HepG2 (cell line): ENCODE measurements around the gene CYB5R2. TPM values are rescaled to one million over a fixed set of nuclear protein-coding genes. Genes with fewer than 3 reads are reported as not detected.

Source experiments
- ATAC-seq: fragments of 200-7000 bp; cut with Tn5 transposase; 3 replicates; pipeline ENCODE4 v1.9.1; 2020; ENCODE audit warnings: mild to moderate bottlenecking, moderate library complexity
- BruUV-seq: library from RNA; stranded (reverse); fragments of 400-500 nt; replicated peaks from 2 replicates; lab custom pipeline; 2021; lab: Mats Ljungman, UMichigan
- CTCF ChIA-PET: fragments of 300-600 bp; formaldehyde crosslinking; extraction: SDS; loops from one replicate; lab custom pipeline; 2021; ENCODE audit warnings: low total read pairs, inconsistent platforms, low intra/inter-chr PET ratio; lab: Yijun Ruan, JAX
- POLR2A ChIA-PET: fragments of 350-600 bp; sonication (Branson Sonifier 250); formaldehyde crosslinking; loops from one replicate; lab custom pipeline; 2020; ENCODE audit warnings: antibody characterized with exemption, inconsistent platforms; lab: Yijun Ruan, JAX
- DNase-seq: peaks from one replicate; pipeline ENCODE4 v3.0.0-alpha.2; 2015; ENCODE audit warnings: low spot score
- FAIRE-seq: peaks from 3 replicates; lab custom pipeline; 2011; peaks lifted over from hg19 to GRCh38; lab: Jason Lieb, UNC
- H2AFZ ChIP-seq: one replicate; pipeline ENCODE4 v1.6.1; 2011; ENCODE audit warnings: low read length, inconsistent platforms
- H3K27ac ChIP-seq: fragments of 300-600 bp; 3 replicates; pipeline ENCODE4 v1.8.0; 2011; ENCODE audit warnings: mixed run types, mild to moderate bottlenecking, mixed read lengths, low read length, inconsistent platforms; ENCODE audit not compliant: insufficient read depth; ENCODE audit errors: extremely low read length
- H3K27me3 ChIP-seq, 2 experiments: fragments of 200-600 bp in 1 of 2; 2 replicates in 1 of 2; 3 replicates in 1 of 2; pipeline versions ENCODE4 v1.6.0 to v1.8.0; 2011; ENCODE audit warnings: low read length in 2 of 2, mild to moderate bottlenecking in 2 of 2, moderate library complexity in 2 of 2, inconsistent platforms in 1 of 2; ENCODE audit not compliant: insufficient read depth in 2 of 2, control insufficient read depth in 1 of 2
- H3K36me3 ChIP-seq, 2 experiments: fragments of 200-600 bp in 1 of 2; replicated peaks in 1 of 2; 2 replicates in 1 of 2; 3 replicates in 1 of 2; pipeline versions ENCODE4 v1.5.1 to v1.8.0; 2011; ENCODE audit warnings: low read length in 2 of 2, inconsistent platforms in 1 of 2; ENCODE audit not compliant: insufficient read depth in 2 of 2, control insufficient read depth in 1 of 2
- H3K4me1 ChIP-seq: 2 replicates; pipeline ENCODE4 v1.5.1; 2012; ENCODE audit warnings: low read length, inconsistent platforms; ENCODE audit not compliant: insufficient read depth
- H3K4me2 ChIP-seq: 2 replicates; pipeline ENCODE4 v1.6.0; 2011; ENCODE audit warnings: low read depth, low read length, inconsistent platforms
- H3K4me3 ChIP-seq, 3 experiments: fragments of 200-600 bp in 1 of 3; sonication (generic), shearing (Covaris generic) in 1 of 3; replicated peaks in 1 of 3; 2 replicates each; pipeline ENCODE4 v1.5.1; 2011 to 2016; ENCODE audit warnings: low read length in 3 of 3, inconsistent platforms in 2 of 3, low read depth in 2 of 3, mild to moderate bottlenecking in 2 of 3, control low read depth in 1 of 3, mixed read lengths in 1 of 3; ENCODE audit not compliant: insufficient read depth in 1 of 3
- H3K79me2 ChIP-seq: one replicate; pipeline ENCODE4 v1.6.1; 2011; ENCODE audit warnings: low read length, inconsistent platforms; ENCODE audit not compliant: insufficient read depth
- H3K9ac ChIP-seq: 2 replicates; pipeline ENCODE4 v1.6.0; 2011; ENCODE audit warnings: mild to moderate bottlenecking, low read depth, low read length, inconsistent platforms; ENCODE audit not compliant: insufficient read depth
- H3K9me3 ChIP-seq: 2 replicates; pipeline ENCODE4 v1.5.1; 2012; ENCODE audit warnings: mild to moderate bottlenecking, low read length
- H4K20me1 ChIP-seq: 2 replicates; pipeline ENCODE4 v1.6.0; 2011; ENCODE audit warnings: inconsistent platforms, mild to moderate bottlenecking, low read length, moderate library complexity; ENCODE audit not compliant: insufficient read depth
- AHR ChIP-seq: IDR thresholded peaks from 2 replicates; pipeline ENCODE4 v1.6.1; 2018; ENCODE audit warnings: missing genetic modification reagents, missing compliant biosample characterization
- MAFG ChIP-seq: sonication (generic); formaldehyde crosslinking; IDR thresholded peaks from 2 replicates; pipeline ENCODE4 v1.5.1; 2020; ENCODE audit warnings: mild to moderate bottlenecking, missing genetic modification reagents
- MTF1 ChIP-seq: sonication (generic); formaldehyde crosslinking; IDR thresholded peaks from 2 replicates; pipeline ENCODE4 v1.5.0; 2020; ENCODE audit warnings: missing genetic modification reagents
- NR2F6 ChIP-seq, 2 experiments: IDR thresholded peaks; 2 replicates each; pipeline ENCODE4 v1.6.1; 2016; ENCODE audit warnings: antibody characterized with exemption in 1 of 2, mild to moderate bottlenecking in 1 of 2
- ZFP62 ChIP-seq: sonication (generic); formaldehyde crosslinking; IDR thresholded peaks from 2 replicates; pipeline ENCODE4 v1.4.0; 2020; ENCODE audit warnings: missing genetic modification reagents
- ZNF18 ChIP-seq: sonication (generic); formaldehyde crosslinking; IDR thresholded peaks from 2 replicates; pipeline ENCODE4 v1.8.0; 2022; ENCODE audit warnings: mild to moderate bottlenecking, missing genetic modification reagents; ENCODE audit not compliant: insufficient replicate concordance
- ZNF512 ChIP-seq: sonication (generic); formaldehyde crosslinking; IDR thresholded peaks from 2 replicates; pipeline ENCODE4 v1.4.0; 2020; ENCODE audit warnings: mild to moderate bottlenecking, missing genetic modification reagents
- ZNF563 ChIP-seq: sonication (generic); formaldehyde crosslinking; IDR thresholded peaks from 2 replicates; pipeline ENCODE4 v1.8.0; 2022; ENCODE audit warnings: mild to moderate bottlenecking, moderate library complexity, missing genetic modification reagents
- ZNF570 ChIP-seq: sonication (generic); formaldehyde crosslinking; IDR thresholded peaks from 2 replicates; pipeline ENCODE4 v1.4.0; 2020; ENCODE audit warnings: mild to moderate bottlenecking, missing genetic modification reagents, borderline replicate concordance
- ZNF652 ChIP-seq: IDR thresholded peaks from 2 replicates; pipeline ENCODE4 v1.6.1; 2016; ENCODE audit warnings: low read depth, borderline replicate concordance
- ZNF737 ChIP-seq: sonication (generic); formaldehyde crosslinking; IDR thresholded peaks from 2 replicates; pipeline ENCODE4 v1.5.0; 2020; ENCODE audit warnings: missing genetic modification reagents, mild to moderate bottlenecking, borderline replicate concordance
- WGBS: methylation state at CpG from one replicate; pipeline ENCODE4 v1.1.6; 2017; ENCODE audit warnings: low lambda C conversion rate; 5-methylcytosine and 5-hydroxymethylcytosine counted together
- in situ Hi-C: cut with HindIII; loops from 2 replicates; pipeline ENCODE4 v1.10.0; 2017; ENCODE audit warnings: low pct_unique_long_range_greater_than_20kb; ENCODE audit not compliant: extremely low pct_ligation_motif_present
- intact Hi-C: fragments of 100-400 bp; cut with micrococcal nuclease; formaldehyde crosslinking; loops from one replicate; pipeline ENCODE4 v1.10.0; 2022; ENCODE audit not compliant: unreplicated experiment
- polyA plus RNA-seq, 8 experiments: library from polyadenylated mRNA; depleted of rRNA in 3 of 8; stranded (reverse) in 7 of 8; unstranded in 1 of 8; fragments of >200 nt; fragmentation: Illumina TruSeq in 4 of 8; extraction: Trizol in 4 of 8; gene quantifications; 2 replicates each; pipeline versions ENCODE4 v1.2.1 to v1.2.3, GENCODE V29; 2011 to 2016; ENCODE audit warnings: low read depth in 4 of 8, missing spikeins in 1 of 8, mixed read lengths in 1 of 8; ENCODE audit not compliant: insufficient read depth in 1 of 8
- total RNA-seq, 5 experiments: library from RNA; depleted of rRNA; stranded (reverse); fragments of >200 nt; fragmentation: Illumina TruSeq; extraction: Trizol; gene quantifications; 2 replicates each; pipeline ENCODE4 v1.2.3, GENCODE V29; 2016; ENCODE audit warnings: low read depth in 1 of 5

The CYB5R2 gene
- total and polyA plus RNA-seq, 2 of the 13 experiments (the other 11 are each of a cell fraction or from before 2014, with no cell fraction given): 0.40 to 0.51 TPM

- no peak for TF ChIP-seq MAFG (CRISPR knock-in tag)
- TF ChIP-seq ZNF737: no peak
- TF ChIP-seq ZNF512: no peak
- TF ChIP-seq ZNF652 (CRISPR knock-in tag): no peak
- no peak for TF ChIP-seq ZNF563 (CRISPR knock-in tag)
- TF ChIP-seq, all 625 proteins: peak for 0
Observed at GRCh38 chr11:7677796-7678201, 4.5 kb upstream of the CYB5R2 start (continued).

- in situ Hi-C loops: loop anchor here (25.0 kb wide), 1 partner anchor 315 kb away; no protein-coding TSS in a partner anchor
- FAIRE-seq (no peak), DNase-seq (no peak), ATAC-seq (no peak)
- H3K4me2 ChIP-seq: no peak overlapping the region
- H3K36me3 ChIP-seq: no peaks in the 10 kb centered on the region
- H3K27me3 ChIP-seq: peaks cover 3 to 22% of the 10 kb centered on the region in 2 experiments; a peak in 4 of 5 replicates
- intact Hi-C loops: no loop called here
- no peak for TF ChIP-seq ZNF18 (CRISPR knock-in tag)
- TF ChIP-seq MTF1: no peak
- no peak for TF ChIP-seq ZFP62 (CRISPR knock-in tag)
- no peak for TF ChIP-seq NR2F6 (IDR thresholded peaks at IDR 0.05)
- TF ChIP-seq NR2F6 (CRISPR knock-in tag; IDR thresholded peaks at IDR 0.05): no peak
- no peak for TF ChIP-seq AHR (CRISPR knock-in tag)
- no peak for TF ChIP-seq ZNF570 (CRISPR knock-in tag)
- CTCF ChIA-PET: no interaction called here
- H4K20me1 ChIP-seq: no peaks in the 10 kb centered on the region
- no peak overlapping the region for H3K4me3 ChIP-seq
- H3K4me1 ChIP-seq: peaks cover 12% of the 10 kb centered on the region
- no peak overlapping the region for H2AFZ ChIP-seq
- H3K9ac ChIP-seq: no peak overlapping the region
- H3K79me2 ChIP-seq: no peaks in the 10 kb centered on the region
- POLR2A ChIA-PET: no interaction called here
- no peaks in the 10 kb centered on the region for H3K9me3 ChIP-seq
- 24% methylated on average over 5 of the region's 5 CpGs for WGBS
- no peak overlapping the region for H3K27ac ChIP-seq
- BruUV-seq: no TSS peak
Observed at GRCh38 chr11:7677071-7677470, 3.8 kb upstream of the CYB5R2 start.
